Hematopoietic multipotent progenitor cell treated with erythropoietin and hydrocortisone succinate and interleukin-3 and kit ligand, for 6 days (in vitro differentiated cells): Measurements from ENCODE around the gene RANBP1.
A peak's percentile ranks its signal among the peaks of the same experiment; 100 is the strongest.

Experiments used
- DNase-seq: peaks from one replicate; pipeline ENCODE4 v3.0.0-alpha.2; 2015

Gene RANBP1

GRCh38 chr22:20109411-20110358 lies 6.2 kb upstream of the RANBP1 start:
- no peak for DNase-seq

DNA sequence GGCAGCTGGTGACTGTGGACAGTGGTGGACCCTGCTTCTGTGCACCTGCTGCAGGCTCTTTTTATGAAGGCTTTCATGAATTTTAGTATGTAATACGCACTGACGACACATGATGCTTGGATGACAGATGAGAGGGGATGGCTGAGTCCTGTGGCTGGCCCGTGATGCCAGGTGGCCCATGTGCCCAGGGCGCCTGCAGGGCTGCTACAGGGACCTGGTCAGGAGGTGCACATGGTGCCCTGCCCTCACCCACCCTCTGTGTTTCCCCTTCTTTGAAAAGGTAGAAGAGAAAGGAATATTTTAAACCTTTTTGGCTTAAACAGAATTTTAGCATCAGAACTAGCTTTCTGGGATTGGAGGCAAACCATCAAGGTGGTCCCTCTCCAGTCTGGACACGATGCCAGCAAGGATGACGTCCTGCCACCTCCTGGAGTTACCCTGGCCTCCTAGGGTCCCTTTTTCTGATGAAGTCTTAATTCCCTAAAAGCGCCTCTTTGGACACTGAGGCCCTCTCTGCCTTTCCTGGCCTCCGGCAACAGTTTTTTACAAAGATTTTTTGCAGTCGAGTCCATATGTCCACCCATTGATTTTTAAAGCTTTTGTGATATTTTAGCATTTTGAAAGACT lies 5.4 kb upstream of the RANBP1 start:
- no peak for DNase-seq

DNA sequence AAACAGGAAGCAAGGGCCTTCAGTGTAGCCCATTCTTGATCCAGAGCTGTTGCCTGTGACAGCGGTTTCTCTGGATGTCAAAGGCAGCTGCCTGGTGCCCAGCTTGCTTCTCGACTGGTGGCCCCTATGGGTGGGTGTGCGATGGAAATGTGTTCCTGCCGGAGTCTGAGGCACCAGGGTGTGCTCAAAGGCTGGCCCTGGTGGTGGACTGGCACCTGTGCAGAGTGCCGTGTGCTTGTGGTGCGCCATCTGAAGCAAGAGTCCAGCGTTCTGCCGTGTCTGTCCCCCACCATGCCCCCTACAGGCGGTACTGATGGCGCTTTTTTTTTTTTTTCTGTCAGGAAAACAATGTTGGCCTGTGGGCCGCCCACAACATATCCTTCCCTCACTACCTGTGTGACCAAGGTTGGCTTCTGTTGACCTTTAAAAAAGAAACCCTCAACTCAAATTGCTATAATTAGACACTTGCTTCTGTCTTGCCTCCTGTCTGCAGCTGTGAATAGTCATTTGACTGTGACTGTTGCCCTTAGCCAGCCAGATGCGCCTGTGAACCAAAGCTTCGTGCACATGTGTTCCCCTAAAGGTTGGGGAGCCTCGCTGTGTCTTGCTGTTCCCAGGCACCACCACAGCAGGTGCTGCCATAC lies 4.7 kb upstream of the RANBP1 start:
- peak; percentile 80 for DNase-seq

DNA sequence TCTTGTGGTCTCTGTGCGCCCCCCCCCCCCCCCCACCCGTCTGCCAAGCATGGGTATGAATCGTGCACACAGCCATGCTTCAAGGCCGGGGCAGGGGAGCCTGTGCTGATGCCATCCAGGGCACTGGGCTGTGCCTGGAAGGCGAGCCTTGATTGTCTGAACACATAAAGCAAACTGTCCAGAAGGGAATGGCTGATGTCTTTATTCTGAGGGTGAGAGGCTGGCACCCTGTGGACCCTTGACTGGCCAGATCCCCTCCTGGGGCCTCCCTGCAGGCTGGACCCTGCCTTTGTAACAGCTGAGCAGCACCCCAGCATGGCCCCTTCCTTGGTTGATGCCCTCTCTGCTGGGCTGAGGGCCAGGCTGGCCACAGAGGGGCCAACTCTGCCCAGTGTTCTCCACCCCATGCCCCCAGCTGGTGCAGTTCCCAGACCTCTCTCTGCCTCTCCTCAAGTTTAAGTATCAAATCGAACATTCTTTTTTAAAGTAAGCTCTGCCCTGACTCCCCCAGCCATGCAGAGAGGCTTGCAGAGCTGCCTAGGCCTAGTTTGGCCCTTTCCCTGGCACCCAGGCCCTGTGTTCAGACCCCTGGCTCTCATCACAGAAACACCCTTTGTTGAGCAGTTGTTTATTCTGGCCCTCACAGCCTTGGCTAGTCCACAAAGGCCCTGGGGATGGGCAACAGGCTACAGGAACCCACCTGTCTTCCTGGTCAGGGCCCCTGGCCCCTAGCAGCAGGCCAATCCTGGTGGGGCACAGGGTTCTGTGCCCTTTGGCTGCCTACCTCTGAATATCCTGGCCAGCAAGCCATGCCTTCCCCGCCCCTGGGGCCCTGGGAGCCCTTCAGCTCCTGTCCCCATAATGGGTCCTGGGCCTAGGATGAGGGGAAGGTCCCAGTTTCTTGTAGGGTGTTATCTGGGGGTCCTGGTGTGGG lies 3.9 kb upstream of the RANBP1 start:
- DNase-seq, result no peak

- no peak for DNase-seq
Observed at GRCh38 chr22:20112623-20113511, 3.0 kb upstream of the RANBP1 start.

- no peak for DNase-seq
Observed at GRCh38 chr22:20113551-20114310, 2.2 kb upstream of the RANBP1 start.

DNA sequence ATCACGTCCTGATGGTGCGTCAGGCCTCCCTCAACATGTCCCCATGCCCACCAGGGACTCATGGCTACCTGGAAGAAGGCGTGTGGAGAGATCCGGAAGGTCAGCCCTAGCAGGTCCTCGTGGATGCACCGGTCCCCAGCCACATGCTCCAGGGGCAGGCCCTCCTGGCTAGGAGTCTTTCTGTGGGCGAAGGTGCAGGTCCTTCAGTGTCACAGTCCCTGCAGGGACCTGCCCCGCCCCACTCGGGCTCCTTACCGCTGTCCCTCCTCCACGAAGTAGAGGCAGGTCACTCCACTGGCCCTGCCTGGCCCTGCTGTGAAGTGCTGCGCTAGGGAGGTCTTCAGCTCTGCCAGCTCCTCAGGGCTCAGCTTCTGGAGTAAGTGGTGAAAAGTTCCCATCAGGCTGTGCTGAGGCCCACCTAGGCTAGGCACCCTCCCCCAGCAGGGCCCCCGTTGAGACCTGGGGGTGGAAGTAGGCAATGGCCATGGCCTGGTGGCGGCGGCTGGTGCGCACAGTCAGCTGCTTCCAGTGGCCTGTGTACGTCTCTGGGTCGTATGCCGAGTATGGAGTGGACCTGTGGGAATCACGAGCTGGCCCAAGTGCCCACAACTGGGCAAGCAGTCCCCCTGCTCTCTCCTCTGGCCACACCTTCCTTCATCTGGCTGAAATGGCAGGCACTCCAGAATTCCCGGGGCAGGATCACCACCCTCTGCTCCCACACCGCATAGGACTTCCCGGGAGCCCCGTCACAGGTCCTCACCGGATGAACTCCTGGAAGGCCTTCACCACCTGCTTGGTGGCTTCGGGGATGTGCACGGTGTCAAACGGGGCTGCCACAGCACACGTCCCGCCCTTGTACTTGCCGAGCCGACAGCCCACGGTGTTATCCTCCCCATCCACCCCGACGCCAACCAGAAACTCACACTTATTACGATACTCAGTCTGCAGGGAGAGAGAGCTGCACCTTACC lies 1.1 kb upstream of the RANBP1 start:
- no peak for DNase-seq

DNA sequence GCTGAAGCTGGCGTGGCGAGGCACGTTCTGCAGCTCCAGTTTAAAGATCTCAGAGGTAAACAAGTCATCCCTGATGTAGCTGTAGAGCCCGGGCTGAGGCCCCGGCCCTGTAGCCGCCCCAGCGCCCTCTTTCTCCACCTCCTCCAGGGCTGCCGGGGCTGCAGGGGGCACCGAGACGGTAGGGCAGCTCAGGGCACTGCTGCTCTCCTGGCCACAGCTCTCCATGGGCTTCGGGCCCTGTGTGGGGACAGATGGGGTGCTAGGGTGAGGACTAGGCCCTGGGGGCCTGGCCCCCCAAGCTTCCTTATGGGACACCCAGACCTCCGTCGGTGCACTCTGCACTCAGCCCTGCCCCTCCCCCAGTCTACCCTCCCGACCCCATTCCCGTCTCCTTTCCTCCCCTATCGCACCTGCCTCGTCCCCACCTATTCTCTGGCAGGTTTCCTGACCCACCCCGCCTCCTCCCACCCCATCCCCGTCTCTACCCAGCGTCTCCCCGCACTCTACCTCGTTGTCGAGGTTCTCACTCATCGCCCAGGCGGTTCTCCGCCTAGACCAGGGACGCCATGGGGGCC lies 559 bp downstream of the RANBP1 start:
- DNase-seq, result no peak

DNA sequence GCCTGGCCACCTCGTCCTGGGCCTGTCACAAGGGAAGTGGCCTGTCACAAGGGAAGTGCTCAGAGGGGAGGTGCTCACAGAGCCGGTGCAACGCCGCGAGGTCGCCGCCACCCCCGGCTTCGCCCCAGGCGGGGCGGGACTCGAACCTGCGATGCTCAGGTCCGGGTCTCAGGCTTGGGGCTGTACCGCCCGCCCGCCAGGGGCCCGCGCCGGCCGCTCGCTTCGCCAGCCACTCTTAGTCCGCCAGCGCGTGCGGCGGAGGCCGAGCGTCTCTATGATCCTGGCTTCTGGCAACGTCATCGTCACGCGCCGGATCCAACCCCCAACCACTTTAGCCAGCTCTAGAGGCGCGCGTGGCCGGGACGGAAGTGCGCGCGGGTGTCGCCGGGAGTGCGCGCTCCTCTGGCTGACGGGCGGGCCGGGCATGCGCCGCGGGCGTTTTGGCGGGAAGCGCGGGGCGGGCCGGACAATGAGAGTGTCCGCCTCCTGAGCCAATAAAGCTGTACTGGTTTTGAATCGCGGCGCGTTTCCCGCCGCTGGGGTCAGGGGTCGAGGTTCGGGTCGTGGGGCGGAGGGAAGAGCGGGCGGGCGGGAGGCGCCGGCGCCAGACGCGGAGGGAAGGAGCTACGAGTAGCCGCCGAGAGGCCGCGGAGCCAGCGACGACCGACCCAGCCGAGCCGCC lies 1.2 kb downstream of the RANBP1 start, which contains the start of gene TRMT2A:
TRMT2A (minus strand) TSS at position 276 of the 682 bp plus-strand sequence. CDS start 320 bp downstream, outside the sequence.
- peak; percentile 98 for DNase-seq

DNA sequence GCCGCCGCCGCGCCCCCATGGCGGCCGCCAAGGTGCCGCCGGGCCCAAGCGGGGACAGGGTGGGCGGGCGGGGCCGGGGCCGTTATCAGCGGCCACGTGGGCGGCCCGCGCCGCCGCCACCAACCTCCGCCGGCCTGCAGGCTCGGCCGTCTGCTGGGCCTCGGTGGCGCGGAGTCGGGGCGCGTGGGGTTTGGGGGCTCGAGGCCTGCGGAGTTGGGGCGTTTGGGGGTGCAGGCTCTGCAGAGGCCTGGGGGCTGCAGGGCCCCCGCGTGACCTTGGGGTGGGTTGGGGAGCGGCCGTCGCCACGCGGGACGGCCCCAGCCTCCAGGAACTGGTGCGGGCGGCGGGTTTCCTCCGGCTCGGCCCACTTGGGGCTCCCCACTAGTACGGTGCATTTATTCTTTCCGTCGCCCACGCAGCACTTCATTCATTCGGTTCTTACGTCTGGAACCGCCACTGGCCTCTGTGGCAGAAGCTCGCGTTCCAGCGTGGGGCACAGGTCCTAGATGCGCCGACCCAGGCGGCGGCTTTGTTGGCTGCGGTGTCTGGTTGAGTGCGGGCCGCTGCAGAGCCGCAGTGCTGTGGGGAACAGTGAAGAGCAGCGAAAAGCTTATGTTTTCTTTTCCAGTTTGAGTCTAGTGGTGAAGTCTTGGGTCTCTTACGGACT lies 1.9 kb downstream of the RANBP1 start:
- peak; percentile 55 for DNase-seq

- peak; percentile 56 for DNase-seq
Observed at GRCh38 chr22:20118300-20119020, 2.6 kb downstream of the RANBP1 start.

GRCh38 chr22:20121856-20122415 lies 6.0 kb downstream of the RANBP1 start:
- no peak for DNase-seq

GRCh38 chr22:20123366-20124082 lies 7.6 kb downstream of the RANBP1 start:
- no peak for DNase-seq

DNA sequence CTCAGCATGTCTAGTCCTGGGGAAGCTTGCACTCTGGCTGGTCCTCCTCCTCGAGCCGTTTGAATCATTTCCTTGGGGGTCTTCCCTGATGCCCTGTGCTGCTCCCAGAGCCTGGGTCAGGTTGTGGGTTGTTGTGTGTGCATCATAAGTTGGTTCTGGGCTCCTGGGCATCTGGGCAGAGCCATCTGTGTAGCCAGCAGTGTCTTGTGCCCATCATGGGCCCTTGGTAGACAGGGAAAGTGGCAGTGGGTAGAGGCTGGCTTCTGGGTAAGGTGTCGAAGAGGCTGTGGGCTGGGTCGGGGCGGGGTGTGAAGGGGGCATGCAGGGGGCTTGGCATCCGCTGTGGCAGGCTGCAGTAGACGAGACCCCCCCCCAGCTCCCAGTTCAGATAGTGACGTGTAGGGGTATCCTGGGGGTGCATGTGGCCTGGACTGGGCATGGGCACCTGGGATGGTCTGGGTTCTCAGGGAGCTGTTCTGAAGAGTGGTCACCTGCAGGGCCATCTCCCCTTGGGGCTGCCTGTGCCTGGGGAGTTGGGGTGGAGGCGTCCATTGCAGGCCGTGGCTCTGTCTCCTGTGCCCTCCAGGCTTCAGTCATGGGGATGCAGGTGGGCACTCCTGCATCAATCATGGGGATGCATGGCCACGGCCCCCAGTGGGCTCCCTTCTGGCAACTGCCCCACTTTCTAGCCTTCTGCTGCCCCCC lies 8.3 kb downstream of the RANBP1 start:
- DNase-seq, result no peak
